Mesenchymal stem cell (in vitro differentiated cells and primary cell): ENCODE measurements around the gene CMTM1.
A peak's percentile ranks its signal among the peaks of the same experiment; 100 is the strongest.

Experiments used
- DNase-seq: peaks from one replicate; pipeline ENCODE4 v3.0.0-alpha.2; 2013
- H2AFZ ChIP-seq: one replicate; pipeline ENCODE4 v1.6.1; 2013; ENCODE audit warnings: low read depth, mild to moderate bottlenecking, control low read depth, inconsistent platforms, low read length, moderate library complexity
- H2AK5ac ChIP-seq: 2 replicates; pipeline ENCODE4 v1.6.1; 2013; ENCODE audit warnings: low read length, moderate library complexity, mild to moderate bottlenecking, inconsistent platforms; ENCODE audit not compliant: severe bottlenecking
- H2BK120ac ChIP-seq: one replicate; pipeline ENCODE4 v1.6.1; 2013; ENCODE audit warnings: low read depth, mild to moderate bottlenecking, inconsistent platforms, low read length, moderate library complexity
- H2BK12ac ChIP-seq, 2 experiments: one replicate each; pipeline ENCODE4 v1.6.1; 2013; ENCODE audit warnings: inconsistent platforms in 2 of 2, low read length in 2 of 2, mild to moderate bottlenecking in 2 of 2, moderate library complexity in 2 of 2, control low read depth in 1 of 2
- H2BK15ac ChIP-seq: one replicate; pipeline ENCODE4 v1.6.1; 2013; ENCODE audit warnings: mild to moderate bottlenecking, low read depth, inconsistent platforms; ENCODE audit not compliant: poor library complexity, severe bottlenecking
- H2BK5ac ChIP-seq: 2 replicates; pipeline ENCODE4 v1.6.1; 2013; ENCODE audit warnings: low read depth, mild to moderate bottlenecking, low read length, control low read depth, inconsistent platforms; ENCODE audit not compliant: poor library complexity, severe bottlenecking
- H3K14ac ChIP-seq, 2 experiments: one replicate each; pipeline ENCODE4 v1.6.1; 2013; ENCODE audit warnings: inconsistent platforms in 2 of 2, low read length in 2 of 2, control low read depth in 1 of 2, mild to moderate bottlenecking in 1 of 2, moderate library complexity in 1 of 2
- H3K18ac ChIP-seq, 2 experiments: one replicate each; pipeline ENCODE4 v1.6.1; 2013; ENCODE audit warnings: inconsistent platforms in 2 of 2, low read length in 2 of 2, control low read depth in 1 of 2, low read depth in 1 of 2, mild to moderate bottlenecking in 1 of 2
- H3K23ac ChIP-seq, 2 experiments: one replicate each; pipeline ENCODE4 v1.6.1; 2013; ENCODE audit warnings: inconsistent platforms in 2 of 2, low read length in 2 of 2, mild to moderate bottlenecking in 2 of 2, moderate library complexity in 2 of 2, control low read depth in 1 of 2
- H3K27ac ChIP-seq: 2 replicates; pipeline ENCODE4 v1.5.1; 2013; ENCODE audit warnings: mild to moderate bottlenecking, moderate library complexity, low read length, control low read depth, inconsistent platforms; ENCODE audit not compliant: poor library complexity, severe bottlenecking
- H3K27me3 ChIP-seq, 2 experiments: 2 replicates each; pipeline versions ENCODE4 v1.6.1 to v1.7.0; 2013; ENCODE audit warnings: low read length in 2 of 2, mild to moderate bottlenecking in 2 of 2, moderate library complexity in 2 of 2, control low read depth in 1 of 2, inconsistent platforms in 1 of 2; ENCODE audit not compliant: control insufficient read depth in 1 of 2, insufficient read depth in 1 of 2
- H3K36me3 ChIP-seq, 2 experiments: 2 replicates each; pipeline versions ENCODE4 v1.6.1 to v1.7.0; 2013; ENCODE audit warnings: low read length in 2 of 2, control low read depth in 1 of 2, inconsistent platforms in 1 of 2, low read depth in 1 of 2, mild to moderate bottlenecking in 1 of 2; ENCODE audit not compliant: insufficient read depth in 2 of 2, control insufficient read depth in 1 of 2
- H3K4ac ChIP-seq, 2 experiments: one replicate each; pipeline ENCODE4 v1.6.1; 2013; ENCODE audit warnings: inconsistent platforms in 2 of 2, low read length in 2 of 2, mild to moderate bottlenecking in 2 of 2, moderate library complexity in 2 of 2, control low read depth in 1 of 2, low read depth in 1 of 2
- H3K4me1 ChIP-seq: 2 replicates; pipeline ENCODE4 v1.6.1; 2013; ENCODE audit warnings: low read depth, low read length, control low read depth; ENCODE audit not compliant: control insufficient read depth, insufficient read depth
- H3K4me2 ChIP-seq: 2 replicates; pipeline ENCODE4 v1.6.1; 2013; ENCODE audit warnings: low read length, mild to moderate bottlenecking, inconsistent platforms; ENCODE audit not compliant: poor library complexity, severe bottlenecking
- H3K4me3 ChIP-seq, 2 experiments: 2 replicates each; pipeline versions ENCODE4 v1.5.1 to v1.7.0; 2013; ENCODE audit warnings: low read length in 2 of 2, mild to moderate bottlenecking in 2 of 2, control low read depth in 1 of 2, low read depth in 1 of 2; ENCODE audit not compliant: insufficient read depth in 1 of 2
- H3K79me1 ChIP-seq: replicated peaks from 2 replicates; pipeline ENCODE4 v1.6.1; 2013; ENCODE audit warnings: mild to moderate bottlenecking, control low read depth, low read length, inconsistent platforms; ENCODE audit not compliant: poor library complexity, severe bottlenecking
- H3K9ac ChIP-seq: 2 replicates; pipeline ENCODE4 v1.7.0; 2013; ENCODE audit warnings: mild to moderate bottlenecking, low read length, moderate library complexity
- H3K9me3 ChIP-seq: 2 replicates; pipeline ENCODE4 v1.7.0; 2013; ENCODE audit warnings: mild to moderate bottlenecking, low read length; ENCODE audit not compliant: control insufficient read depth
- H4K8ac ChIP-seq: one replicate; pipeline ENCODE4 v1.6.1; 2013; ENCODE audit warnings: inconsistent platforms, mild to moderate bottlenecking, low read length, moderate library complexity
- H4K91ac ChIP-seq: one replicate; pipeline ENCODE4 v1.6.1; 2013; ENCODE audit warnings: mild to moderate bottlenecking, low read length, inconsistent platforms
- WGBS: methylation state at CpG from one replicate; pipeline ENCODE4 v1.1.7; 2013; ENCODE audit warnings: mixed read lengths; 5-methylcytosine and 5-hydroxymethylcytosine counted together

The CMTM1 gene

GRCh38 chr16:66581246-66581952 lies 15.2 kb downstream of the CMTM1 start:
- Histone ChIP-seq H3K27ac (peak overlapping the region; percentile 94), H3K4me3 (no peak overlapping the region), H3K18ac (no peak overlapping the region), H4K91ac (no peak overlapping the region), H2BK15ac (no peak overlapping the region), H2BK12ac (no peak overlapping the region), H3K27me3 (peaks cover 0 to 13% of the 10 kb centered on the region in 2 experiments), H3K36me3 (peaks cover 0 to 10% of the 10 kb centered on the region in 2 experiments), H2AFZ (no peak overlapping the region), H3K14ac (no peak overlapping the region), H2BK120ac (no peak overlapping the region), H3K9ac (peak overlapping the region; percentile 31), H3K9me3 (no peaks in the 10 kb centered on the region), H4K8ac (no peak overlapping the region), H2BK5ac (peak overlapping the region; percentile 89), H3K79me1 (no peaks in the 10 kb centered on the region), H2AK5ac (peak overlapping the region; percentile 82), H3K4me1 (peaks cover 11% of the 10 kb centered on the region), H3K23ac (no peak overlapping the region), H3K4ac (no peak overlapping the region), H3K4me2 (no peak overlapping the region)
- no peak for DNase-seq
- 94% methylated on average over 3 of the region's 3 CpGs for WGBS

GRCh38 chr16:66585481-66586239 lies 19.4 kb downstream of the CMTM1 start:
- Histone ChIP-seq H3K23ac (no peak overlapping the region), H3K27me3 (no peaks in the 10 kb centered on the region), H3K4me2 (no peak overlapping the region), H3K9ac (no peak overlapping the region), H4K8ac (no peak overlapping the region), H3K4ac (peak overlapping the region in 1 of 2 experiments; percentile 13), H3K36me3 (no peaks in the 10 kb centered on the region), H2AK5ac (no peak overlapping the region), H3K27ac (no peak overlapping the region), H3K79me1 (no peaks in the 10 kb centered on the region), H2BK5ac (no peak overlapping the region), H3K4me3 (no peak overlapping the region), H4K91ac (no peak overlapping the region), H3K14ac (no peak overlapping the region), H2AFZ (no peak overlapping the region), H3K18ac (no peak overlapping the region), H2BK12ac (no peak overlapping the region), H3K9me3 (no peaks in the 10 kb centered on the region), H2BK120ac (no peak overlapping the region), H3K4me1 (peaks cover 10% of the 10 kb centered on the region), H2BK15ac (no peak overlapping the region)
- no peak for DNase-seq
- 79% methylated on average over 10 of the region's 10 CpGs for WGBS

- Histone ChIP-seq H2AFZ (no peak overlapping the region), H4K8ac (no peak overlapping the region), H2AK5ac (peak overlapping the region; percentile 49), H3K79me1 (no peaks in the 10 kb centered on the region), H3K27me3 (peaks cover 0 to 4% of the 10 kb centered on the region in 2 experiments), H2BK120ac (no peak overlapping the region), H2BK12ac (no peak overlapping the region), H3K4me2 (no peak overlapping the region), H3K9me3 (no peaks in the 10 kb centered on the region), H3K4me1 (peaks cover 8% of the 10 kb centered on the region), H2BK5ac (no peak overlapping the region), H3K4me3 (peak overlapping the region in 1 of 2 experiments; percentile 36), H3K4ac (no peak overlapping the region), H3K27ac (no peak overlapping the region), H3K14ac (no peak overlapping the region), H2BK15ac (no peak overlapping the region), H3K23ac (no peak overlapping the region), H4K91ac (no peak overlapping the region), H3K9ac (peak overlapping the region; percentile 22), H3K18ac (no peak overlapping the region), H3K36me3 (no peaks in the 10 kb centered on the region)
- WGBS: 92% methylated on average over 5 of the region's 7 CpGs
- DNase-seq: no peak
Observed at GRCh38 chr16:66587881-66588600, 21.8 kb downstream of the CMTM1 start.
